B cell (primary cell): ENCODE results near the gene UMODL1. TPM values are rescaled to one million over a fixed set of nuclear protein-coding genes. Genes with fewer than 3 reads are reported as not detected.

Experiments used
- ATAC-seq: fragments of 200-7000 bp; cut with Tn5 transposase; one replicate; pipeline ENCODE4 v1.10.0; 2021; ENCODE audit warnings: low read depth, mild to moderate bottlenecking, moderate number of reproducible peaks, moderate library complexity
- CTCF ChIA-PET: fragments of 350-600 bp; sonication (Branson Sonifier 250); formaldehyde crosslinking; loops from one replicate; lab custom pipeline; 2021; ENCODE audit warnings: antibody characterized with exemption, inconsistent platforms; lab: Charles Lee
- POLR2A ChIA-PET: fragments of 350-600 bp; sonication (Branson Sonifier 250); formaldehyde crosslinking; loops from one replicate; lab custom pipeline; 2021; ENCODE audit warnings: antibody characterized with exemption; lab: Charles Lee
- DNase-seq: peaks from one replicate; pipeline ENCODE4 v3.0.0; 2013
- H2AFZ ChIP-seq: 2 replicates; pipeline ENCODE4 v1.6.1; 2012; ENCODE audit warnings: mild to moderate bottlenecking, low read depth, low read length; ENCODE audit not compliant: insufficient read depth, poor library complexity, severe bottlenecking
- H3K27ac ChIP-seq, 2 donors: 1 replicate in 1 of 2; 2 replicates in 1 of 2; pipeline ENCODE4 v1.5.1; 2012 to 2013; ENCODE audit warnings: low read length in 2 of 2, mild to moderate bottlenecking in 2 of 2, moderate library complexity in 1 of 2
- H3K27me3 ChIP-seq, 4 experiments: fragments of 200-600 bp in 1 of 4; sonication (generic) in 1 of 4; replicated peaks in 1 of 4; 1 replicate in 2 of 4; 2 replicates in 2 of 4; pipeline versions ENCODE4 v1.6.1 to v1.7.0; 2013 to 2016; ENCODE audit warnings: low read length in 3 of 4, mild to moderate bottlenecking in 2 of 4, mixed read lengths in 1 of 4, moderate library complexity in 1 of 4; ENCODE audit not compliant: insufficient read depth in 4 of 4, control insufficient read depth in 3 of 4; ENCODE audit errors: control extremely low read depth in 1 of 4
- H3K36me3 ChIP-seq, 2 experiments: replicated peaks in 1 of 2; 1 replicate in 1 of 2; 2 replicates in 1 of 2; pipeline versions ENCODE4 v1.6.1 to v1.7.1; 2013; ENCODE audit warnings: low read length in 1 of 2; ENCODE audit not compliant: insufficient read depth in 2 of 2, control insufficient read depth in 1 of 2; ENCODE audit errors: control extremely low read depth in 1 of 2, extremely low read depth in 1 of 2
- H3K4me1 ChIP-seq, 2 donors: fragments of 200-600 bp in 1 of 2; sonication (generic) in 1 of 2; 1 replicate in 1 of 2; 2 replicates in 1 of 2; pipeline versions ENCODE4 v1.5.1 to v1.6.1; 2013 to 2017; ENCODE audit warnings: low read length in 2 of 2; ENCODE audit not compliant: control insufficient read depth in 2 of 2, insufficient read depth in 2 of 2
- H3K4me2 ChIP-seq: replicated peaks from 2 replicates; pipeline ENCODE3; 2012; ENCODE audit warnings: mild to moderate bottlenecking, low read depth, low read length; ENCODE audit not compliant: poor library complexity, severe bottlenecking
- H3K4me3 ChIP-seq, 5 experiments: fragments of 200-600 bp in 1 of 5; sonication (generic) in 1 of 5; 1 replicate in 3 of 5; 2 replicates in 2 of 5; pipeline versions ENCODE4 v1.5.1 to v1.7.0; 2011 to 2016; ENCODE audit warnings: low read length in 4 of 5, mild to moderate bottlenecking in 4 of 5, low read depth in 2 of 5, control low read depth in 1 of 5, moderate library complexity in 1 of 5; ENCODE audit not compliant: insufficient read depth in 1 of 5; ENCODE audit errors: control extremely low read depth in 1 of 5, extremely low read depth in 1 of 5
- H3K79me2 ChIP-seq: fragments of 200-600 bp; sonication (generic); one replicate; pipeline ENCODE4 v1.6.0; 2016; ENCODE audit warnings: low read length; ENCODE audit not compliant: control insufficient read depth, insufficient read depth
- H3K9ac ChIP-seq: fragments of 200-600 bp; sonication (generic); 2 replicates; pipeline ENCODE4 v1.6.1; 2017; ENCODE audit warnings: mild to moderate bottlenecking, low read length, moderate library complexity
- H3K9me3 ChIP-seq, 3 donors: one replicate each; pipeline versions ENCODE4 v1.6.1 to v1.7.1; 2013; ENCODE audit warnings: low read length in 2 of 3; ENCODE audit not compliant: control insufficient read depth in 2 of 3, insufficient read depth in 1 of 3; ENCODE audit errors: control extremely low read depth in 1 of 3
- H4K20me1 ChIP-seq: 2 replicates; pipeline ENCODE4 v1.6.0; 2012; ENCODE audit warnings: mild to moderate bottlenecking, low read length; ENCODE audit not compliant: insufficient read depth, control insufficient read depth, poor library complexity, severe bottlenecking
- H3K27ac Mint-ChIP-seq: one replicate; pipeline ENCODE4 v1.8.0; 2021; ENCODE audit warnings: mixed read lengths
- H3K27me3 Mint-ChIP-seq: one replicate; pipeline ENCODE4 v1.8.0; 2021; ENCODE audit warnings: mixed read lengths
- H3K4me1 Mint-ChIP-seq: one replicate; pipeline ENCODE4 v1.8.0; 2021; ENCODE audit warnings: mixed read lengths
- H3K4me3 Mint-ChIP-seq: one replicate; pipeline ENCODE4 v1.8.0; 2021; ENCODE audit warnings: mixed read lengths
- H3K9me3 Mint-ChIP-seq: one replicate; pipeline ENCODE4 v1.8.0; 2022; ENCODE audit warnings: mixed read lengths; ENCODE audit not compliant: insufficient read depth
- CTCF ChIP-seq: fragments of 200-600 bp; IDR thresholded peaks from one replicate; pipeline ENCODE4 v1.8.0; 2022; ENCODE audit warnings: antibody characterized with exemption, mild to moderate bottlenecking
- EZH2 ChIP-seq: IDR thresholded peaks from 2 replicates; pipeline ENCODE4 v1.6.1; 2012; ENCODE audit warnings: borderline replicate concordance, low read depth, mild to moderate bottlenecking, moderate library complexity, low read length; ENCODE audit not compliant: insufficient read depth, poor library complexity, severe bottlenecking
- WGBS: methylation state at CpG from one replicate; pipeline ENCODE4 v1.1.5; 2013; ENCODE audit warnings: missing lambda C conversion rate; ENCODE audit not compliant: insufficient coverage; 5-methylcytosine and 5-hydroxymethylcytosine counted together
- intact Hi-C: fragments of 100-400 bp; cut with micrococcal nuclease; formaldehyde crosslinking; loops from one replicate; pipeline ENCODE4 v1.10.0; 2022
- polyA plus RNA-seq: library from polyadenylated mRNA; depleted of rRNA; stranded (reverse); fragments of >200 nt; gene quantifications from 2 replicates; pipeline ENCODE4 v1.2.3, GENCODE V29; 2012
- total RNA-seq, 2 donors: library from RNA; stranded (reverse); fragments of 120-200 nt in 1 of 2; gene quantifications; 1 replicate in 1 of 2; 2 replicates in 1 of 2; pipeline versions ENCODE4 v1.2.3 to v1.2.4, GENCODE V29; 2013 to 2022

Gene UMODL1
- total and polyA plus RNA-seq, 2 donors (not counting 1 experiment from before 2014, with no cell fraction given), result 0.10 to 0.49 TPM

GRCh38 chr21:42140196-42140934 is 69.2 kb downstream of the UMODL1 start:
- Mint-ChIP-seq H3K27ac (no peak overlapping the region), H3K27me3 (peaks cover 9% of the 10 kb centered on the region), H3K9me3 (no peaks in the 10 kb centered on the region), H3K4me1 (peaks cover 7% of the 10 kb centered on the region), H3K4me3 (no peak overlapping the region)
- ChIA-PET CTCF (no interaction called here), POLR2A (no interaction called here)
- Histone ChIP-seq H4K20me1 (no peaks in the 10 kb centered on the region), H3K4me2 (no peak overlapping the region), H3K36me3 (no peaks in the 10 kb centered on the region), H3K4me1 (peaks cover 8% of the 10 kb centered on the region in 2 donors), H3K27me3 (peaks cover 0 to 3% (median 0%) of the 10 kb centered on the region in 4 experiments), H3K9ac (no peak overlapping the region), H3K9me3 (no peaks in the 10 kb centered on the region), H2AFZ (no peak overlapping the region), H3K27ac (no peak overlapping the region), H3K4me3 (no peak overlapping the region), H3K79me2 (no peaks in the 10 kb centered on the region)
- TF ChIP-seq EZH2, result no peak
- TF ChIP-seq CTCF, result no peak
- DNase-seq, result no peak
- 71% methylated on average over 7 of the region's 11 CpGs for WGBS
- ATAC-seq, result no peak
- intact Hi-C loops, result no loop called here

- intact Hi-C loops, result no loop called here
Measured at GRCh38 chr21:42141643-42142042, 70.5 kb downstream of the UMODL1 start.

More at GRCh38 chr21:42141643-42142042, 70.5 kb downstream of the UMODL1 start:
- Histone ChIP-seq H4K20me1 (no peaks in the 10 kb centered on the region), H3K4me2 (no peak overlapping the region), H2AFZ (no peak overlapping the region), H3K27ac (no peak overlapping the region), H3K27me3 (peaks cover 0 to 3% (median 0%) of the 10 kb centered on the region in 4 experiments), H3K79me2 (no peaks in the 10 kb centered on the region), H3K9ac (no peak overlapping the region), H3K36me3 (no peaks in the 10 kb centered on the region), H3K9me3 (no peaks in the 10 kb centered on the region), H3K4me3 (no peak overlapping the region), H3K4me1 (peaks cover 8 to 14% of the 10 kb centered on the region in 2 donors)
- Mint-ChIP-seq H3K4me1 (peaks cover 12% of the 10 kb centered on the region), H3K9me3 (no peaks in the 10 kb centered on the region), H3K4me3 (no peak overlapping the region), H3K27me3 (peaks cover 9% of the 10 kb centered on the region), H3K27ac (no peak overlapping the region)
- ChIA-PET POLR2A (no interaction called here), CTCF (no interaction called here)
- ATAC-seq (no peak), DNase-seq (no peak)
- WGBS, result 99% methylated on average over 8 of the region's 8 CpGs
- TF ChIP-seq CTCF, result no peak
- TF ChIP-seq EZH2, result no peak
